HG02763 (cell line): ENCODE results near the gene CUL4A.

Experiments used
- ATAC-seq: cut with Tn5 transposase; IDR thresholded peaks from one replicate; pipeline ENCODE4 v1.9.1; 2021; ENCODE audit warnings: mild to moderate bottlenecking, moderate library complexity; ENCODE audit not compliant: unreplicated experiment

The CUL4A gene

DNA sequence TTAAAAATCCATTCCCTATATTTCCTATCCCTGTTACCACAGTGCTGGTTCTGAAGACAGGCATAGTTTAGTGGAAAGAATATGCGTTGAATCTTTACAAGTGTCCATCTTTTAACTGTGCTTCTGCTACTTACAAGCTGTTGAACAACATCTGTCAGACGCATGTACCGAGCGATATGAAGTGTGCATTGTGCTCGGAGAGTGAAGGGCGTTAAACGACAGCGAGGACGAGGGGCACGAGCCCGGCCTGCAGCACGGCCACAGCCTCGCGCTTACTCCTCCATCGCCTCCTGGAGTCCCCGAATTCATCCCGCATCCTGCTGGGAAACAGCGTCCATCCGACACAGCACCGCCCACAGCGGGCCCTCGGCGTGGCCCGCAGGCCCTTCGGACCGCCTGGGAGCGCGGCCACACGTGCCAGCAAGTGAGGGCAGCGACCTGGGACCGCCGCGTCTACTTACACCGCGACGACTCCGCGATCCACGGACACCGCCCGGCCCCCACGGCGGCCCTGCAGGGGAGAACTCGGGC, 1.5 kb upstream of the CUL4A start:
- ATAC-seq: peak; percentile 9

DNA sequence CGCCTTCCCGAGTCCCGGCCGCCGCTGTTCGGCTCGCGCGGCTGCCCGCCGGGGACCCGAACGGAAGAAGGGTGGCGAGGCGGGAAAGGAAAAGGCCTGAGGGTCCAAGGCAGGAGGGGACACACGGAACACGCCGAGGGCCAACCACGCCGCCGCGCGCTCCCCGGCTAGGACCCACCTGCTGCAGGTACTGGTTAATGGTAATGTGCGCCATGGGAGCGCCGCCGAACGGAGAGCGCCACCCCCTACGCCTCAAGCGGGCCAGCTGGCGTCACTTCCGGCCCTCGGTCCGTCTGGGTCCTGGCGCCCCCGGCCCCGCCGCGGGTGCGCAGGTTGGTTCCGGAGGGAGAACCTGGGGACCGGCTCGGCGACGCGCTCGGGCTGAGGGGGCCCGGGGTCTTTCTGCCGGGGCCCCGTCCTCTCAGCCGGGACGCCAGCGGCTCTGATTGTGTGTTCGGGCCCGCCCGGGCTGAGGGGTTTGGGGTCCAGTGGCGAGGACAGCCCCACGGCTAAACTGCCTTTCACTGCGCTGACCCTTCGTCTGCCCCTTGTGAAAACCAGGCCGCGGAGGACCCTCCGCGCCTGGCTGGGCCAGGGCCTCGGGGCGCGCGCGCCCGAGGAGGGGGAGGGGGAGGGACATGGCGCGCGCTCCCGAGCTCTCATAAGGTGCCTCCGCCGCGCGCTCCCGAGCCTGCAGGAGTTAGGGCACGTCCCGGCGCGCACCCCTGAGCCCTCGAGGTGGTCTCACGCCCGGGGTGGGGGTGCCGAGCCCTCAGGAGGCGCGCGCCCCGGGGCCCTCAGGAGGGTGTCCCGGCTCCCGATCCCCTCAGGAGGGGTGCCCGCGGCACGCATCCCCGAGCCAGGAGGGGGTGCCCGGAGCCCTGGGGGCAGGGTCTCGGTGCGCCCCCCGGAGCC, 735 bp upstream of the CUL4A start, which contains the start of gene PCID2:
PCID2 (minus strand) TSS at position 249 of the 915 bp plus-strand sequence; CDS start at position 214, 35 bp downstream.
- ATAC-seq: peak; percentile 73

DNA sequence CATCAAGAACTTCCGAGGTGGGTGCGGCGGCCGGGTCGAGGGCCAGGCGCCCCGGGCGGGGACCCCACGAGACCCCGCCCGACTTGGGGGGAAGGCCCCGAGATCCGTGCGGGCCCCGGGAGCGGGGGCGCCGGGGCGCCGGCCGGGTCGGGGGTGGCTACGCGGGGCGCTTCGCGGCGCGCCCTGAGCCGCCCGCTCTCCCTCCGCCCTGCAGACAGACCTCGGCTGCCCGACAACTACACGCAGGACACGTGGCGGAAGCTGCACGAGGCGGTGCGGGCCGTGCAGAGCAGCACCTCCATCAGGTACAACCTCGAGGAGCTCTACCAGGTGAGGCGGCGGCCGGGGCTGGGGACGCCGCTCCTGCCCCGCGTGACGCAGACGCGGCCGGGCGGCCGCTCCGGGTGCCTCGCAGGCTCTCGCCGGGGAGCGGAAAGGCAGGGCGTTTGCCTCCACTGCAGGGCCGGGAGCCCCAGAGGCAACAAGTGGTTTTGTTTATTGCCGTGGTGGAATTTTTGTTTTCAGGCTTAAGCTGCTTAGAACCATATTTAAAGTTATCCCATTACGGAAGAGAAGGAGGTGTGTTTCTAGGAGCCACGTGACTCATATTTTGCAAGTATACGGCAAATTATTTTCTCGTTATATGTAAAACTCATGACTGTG, 477 bp downstream of the CUL4A start:
- ATAC-seq: peak; percentile 34

DNA sequence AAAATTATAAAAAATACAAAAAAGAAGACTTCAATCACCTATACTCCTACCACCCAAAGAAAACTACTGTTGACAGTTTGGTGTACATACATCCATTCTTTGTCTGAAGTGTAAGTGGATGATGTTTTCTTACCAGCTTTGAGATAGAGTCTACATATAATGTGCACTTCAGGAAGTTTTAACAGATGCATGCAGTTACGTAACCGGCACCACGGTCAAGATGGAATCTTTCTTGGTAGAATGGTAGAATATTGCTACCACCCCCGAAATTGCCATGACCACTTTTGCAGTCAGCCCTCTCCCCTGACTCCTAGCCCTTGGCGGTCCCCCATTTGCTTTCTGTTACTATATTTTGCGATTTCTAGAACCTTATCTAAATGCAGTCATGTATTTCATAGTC, 1.4 kb downstream of the CUL4A start:
- no peak for ATAC-seq

DNA sequence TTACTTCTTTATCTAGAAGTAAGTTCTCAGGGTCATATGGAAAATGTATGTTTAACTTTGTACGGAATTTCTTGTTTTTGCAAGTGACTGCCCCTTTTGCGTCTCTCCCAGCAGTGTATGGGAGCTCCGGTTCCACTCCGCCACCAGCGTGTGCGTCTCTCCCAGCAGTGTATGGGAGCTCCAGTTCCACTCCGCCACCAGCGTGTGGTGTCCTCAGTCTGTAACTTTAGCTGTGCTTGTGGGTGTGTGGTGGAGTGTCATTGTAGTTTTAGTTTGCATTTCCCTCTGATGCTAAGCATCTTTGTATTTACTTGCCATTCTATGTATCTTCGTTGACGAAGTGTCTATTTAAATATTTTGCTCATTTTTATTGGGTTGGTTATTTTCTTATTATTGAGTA, 2.4 kb downstream of the CUL4A start:
- ATAC-seq: no peak

DNA sequence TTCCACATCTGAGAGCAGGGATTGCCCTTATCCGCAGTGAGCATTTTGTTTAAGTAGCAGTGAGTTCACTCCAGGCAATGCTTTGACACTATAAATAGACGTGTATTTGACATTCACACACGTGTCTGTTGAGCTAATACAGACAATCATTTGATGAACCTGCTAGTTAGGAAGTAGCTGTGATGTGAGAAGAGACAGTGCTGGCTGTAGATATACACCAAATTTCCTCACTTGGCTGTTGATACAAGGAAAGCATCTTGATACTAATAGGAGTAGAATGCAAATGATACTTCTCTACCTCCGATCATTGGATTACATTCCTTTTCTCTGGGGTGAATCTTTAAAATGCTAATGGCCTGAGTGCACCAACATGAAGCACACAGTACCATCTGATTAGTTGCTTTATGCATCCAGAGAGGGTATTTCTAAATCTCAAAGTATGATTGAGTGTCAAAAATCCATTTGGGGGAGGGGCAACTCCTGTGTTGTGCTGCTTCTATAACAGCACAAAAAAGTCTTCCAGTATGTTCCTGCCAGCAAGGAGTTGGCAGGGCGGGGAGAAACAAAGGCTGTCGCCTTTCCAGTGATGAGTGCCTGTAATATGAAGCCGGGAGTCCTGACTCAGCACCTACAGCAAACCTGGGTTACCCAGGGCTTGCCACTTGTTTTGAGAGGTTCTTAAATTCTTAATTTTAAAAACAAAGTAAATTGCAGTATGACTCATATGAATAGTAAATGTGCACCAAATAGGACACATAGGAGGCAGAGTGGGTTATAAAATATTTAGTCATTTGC, 7.0 kb downstream of the CUL4A start:
- no peak for ATAC-seq

DNA sequence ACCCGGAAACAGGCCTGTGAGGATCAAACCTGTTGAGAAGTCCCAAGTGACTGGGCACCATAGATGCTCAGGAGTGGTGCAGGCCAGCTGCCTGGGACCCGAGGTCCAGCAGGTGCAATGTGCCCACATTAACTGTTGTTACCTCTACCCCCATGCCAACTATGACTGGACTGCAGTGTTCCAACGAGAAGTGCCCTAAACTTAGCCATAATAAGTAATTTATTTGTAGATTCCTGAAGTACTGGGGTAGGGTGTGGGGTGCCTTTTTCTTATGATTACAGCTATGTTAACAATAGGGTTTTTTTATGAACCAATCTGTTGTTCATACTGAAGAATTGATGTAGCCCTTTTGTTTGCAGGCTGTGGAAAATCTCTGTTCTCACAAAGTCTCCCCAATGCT, 9.2 kb downstream of the CUL4A start:
- ATAC-seq: no peak

DNA sequence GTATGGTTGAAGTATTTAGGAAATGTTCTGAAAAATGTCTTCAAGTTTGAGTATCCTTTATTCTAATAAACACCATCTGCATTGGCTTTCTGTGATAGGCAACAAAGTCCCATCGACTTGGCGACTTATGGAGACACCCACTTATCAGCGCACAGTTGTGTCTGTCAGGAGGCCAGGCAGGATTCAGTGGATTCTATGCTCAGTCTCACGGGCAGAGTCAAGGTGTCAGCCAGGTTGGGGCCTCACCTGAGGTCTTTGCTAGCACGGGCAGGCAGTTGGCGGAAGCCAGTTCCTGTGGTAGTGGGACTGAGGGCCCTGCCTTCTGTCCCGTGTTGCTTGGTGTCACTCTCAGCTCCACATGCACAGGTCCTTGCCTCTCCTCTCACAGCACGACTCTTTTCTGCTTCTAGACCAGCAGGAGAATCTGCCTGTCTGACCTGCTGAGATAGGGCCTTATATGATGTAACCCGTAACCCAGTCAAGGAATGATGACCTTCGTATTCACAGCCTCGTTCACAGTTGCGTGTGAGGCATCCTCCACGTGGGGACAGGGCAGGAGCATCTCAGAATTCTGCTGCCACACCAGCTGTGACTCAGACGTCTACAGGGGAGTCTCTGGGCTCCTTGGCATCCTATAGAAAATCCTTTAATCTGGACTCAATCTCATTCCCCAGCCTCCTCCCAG, 10.0 kb downstream of the CUL4A start:
- ATAC-seq: no peak

DNA sequence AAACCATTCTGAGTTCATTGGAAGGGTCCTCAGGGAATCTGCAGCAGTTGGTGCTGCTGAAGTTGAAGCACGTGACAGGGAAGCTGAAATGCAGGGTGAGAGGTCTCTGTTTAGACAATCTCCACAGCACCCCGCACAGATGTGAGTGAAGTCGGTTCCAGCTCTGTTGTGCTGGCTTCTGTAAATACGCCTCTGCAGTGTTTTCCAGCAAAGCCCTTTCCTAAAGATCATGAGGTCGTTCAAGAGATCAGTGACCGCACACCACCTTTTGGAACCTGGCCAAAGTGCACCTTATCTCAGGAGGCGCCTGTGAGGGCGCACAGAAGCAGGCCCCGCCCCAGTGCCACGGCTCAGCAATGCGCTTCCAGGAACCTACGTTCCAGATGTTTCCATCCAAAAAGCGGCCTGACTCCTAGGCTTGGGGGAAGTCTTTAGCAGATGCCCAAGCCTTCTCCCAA, 10.8 kb downstream of the CUL4A start:
- ATAC-seq: no peak

DNA sequence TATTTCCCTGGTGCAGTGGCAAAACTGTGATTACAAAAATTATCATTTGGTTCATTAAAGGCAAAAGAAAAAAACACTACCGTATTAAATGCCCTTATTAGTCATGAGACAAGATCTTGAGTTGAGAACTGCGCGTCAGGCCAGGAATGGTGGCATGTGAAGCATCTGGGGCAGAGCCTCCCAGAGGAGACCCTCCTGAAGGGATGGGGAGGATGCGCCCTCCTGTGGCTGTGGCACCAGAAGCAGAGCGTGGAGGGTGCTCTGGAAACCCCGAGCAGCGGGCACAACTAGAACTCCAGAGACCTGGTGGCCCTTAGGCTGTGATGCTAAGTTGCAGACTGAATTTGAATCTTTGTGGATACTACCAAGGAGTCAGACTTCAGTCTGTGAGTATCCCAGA, 11.5 kb downstream of the CUL4A start:
- no peak for ATAC-seq

DNA sequence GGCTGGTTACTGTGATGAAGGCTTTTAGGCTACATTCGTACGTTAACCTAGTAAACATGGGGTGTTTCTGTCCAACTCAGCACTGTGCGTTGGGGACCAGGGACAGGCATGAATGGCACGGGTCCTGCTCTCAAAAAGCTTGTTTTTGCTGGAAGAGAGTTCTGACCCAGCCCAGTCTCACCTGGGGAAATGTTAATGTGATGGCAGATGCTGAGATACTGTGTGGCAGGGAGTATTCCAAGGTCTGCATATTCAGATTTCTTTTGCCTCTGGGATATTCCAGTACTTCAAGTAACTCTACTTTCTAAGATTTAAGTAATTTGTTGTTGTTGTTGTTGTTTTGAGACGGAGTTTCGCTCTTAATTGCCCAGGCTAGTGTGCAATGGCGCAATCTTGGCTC, 13.7 kb downstream of the CUL4A start:
- ATAC-seq: no peak

DNA sequence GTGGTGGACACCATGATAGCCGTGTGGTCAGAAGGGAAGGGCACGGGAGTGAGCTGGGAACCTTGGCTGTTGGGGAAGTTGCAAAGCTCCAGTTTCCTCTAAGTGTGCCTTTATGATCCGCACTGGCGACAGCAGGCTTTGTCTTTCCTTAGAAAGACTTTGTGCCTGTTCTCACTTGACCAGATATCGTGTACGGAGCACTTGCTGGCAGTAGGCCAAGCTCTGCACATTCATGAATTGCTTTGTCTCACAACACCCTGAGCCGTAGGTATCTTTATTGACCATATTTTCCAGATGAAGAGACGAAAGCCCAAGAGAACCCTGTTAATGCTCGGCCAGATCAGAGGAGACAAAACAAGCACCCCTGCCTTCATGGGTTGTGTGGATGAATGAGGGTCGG, 15.1 kb downstream of the CUL4A start:
- no peak for ATAC-seq

DNA sequence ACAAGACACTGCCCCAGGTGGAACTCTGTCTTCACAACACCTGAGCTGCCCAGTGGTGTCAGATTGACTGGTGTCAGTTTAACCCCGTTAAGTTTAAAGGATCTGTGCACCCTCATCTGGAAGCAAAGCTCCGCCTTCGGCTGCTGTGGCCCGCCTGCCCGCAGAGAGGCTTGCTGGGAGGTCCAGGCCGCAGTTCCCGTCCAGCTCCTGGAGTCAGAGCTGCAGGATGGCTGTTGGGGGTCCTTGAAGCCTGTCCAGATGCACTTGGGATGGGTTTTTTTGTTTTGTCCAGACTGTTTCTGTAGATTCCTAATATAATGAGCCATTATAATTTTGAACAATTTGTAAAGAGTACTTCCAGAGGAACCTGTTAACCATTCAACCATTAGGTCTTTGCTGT, 16.1 kb downstream of the CUL4A start:
- ATAC-seq: no peak

DNA sequence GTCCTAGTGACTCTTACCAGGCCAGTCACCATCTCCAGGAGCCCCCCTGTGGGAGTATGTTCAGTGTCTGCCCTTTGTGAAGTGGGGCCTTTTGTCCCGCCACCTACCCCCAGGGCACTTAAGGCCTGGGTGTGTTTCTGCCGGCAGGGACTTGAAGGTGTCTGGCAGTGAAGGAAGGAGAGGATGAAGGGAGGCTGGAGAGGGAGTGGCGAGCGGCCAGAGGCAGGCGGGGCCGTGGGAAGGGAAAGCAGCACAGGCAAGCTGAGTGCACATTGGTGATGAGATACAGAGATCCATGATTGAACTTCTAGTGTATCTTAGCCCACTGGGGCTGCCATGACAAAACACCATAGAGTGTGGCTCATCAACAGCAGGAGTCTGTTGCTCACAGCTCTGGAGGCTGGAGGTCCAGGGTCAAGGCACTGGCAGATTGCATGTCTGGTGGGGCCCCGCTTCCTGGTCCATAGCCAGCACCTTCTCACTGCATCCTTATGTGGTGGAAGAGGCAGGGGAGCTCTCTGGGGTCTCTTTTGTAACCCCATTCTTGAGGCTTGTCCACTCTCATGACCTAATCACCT, 17.5 kb downstream of the CUL4A start:
- no peak for ATAC-seq

DNA sequence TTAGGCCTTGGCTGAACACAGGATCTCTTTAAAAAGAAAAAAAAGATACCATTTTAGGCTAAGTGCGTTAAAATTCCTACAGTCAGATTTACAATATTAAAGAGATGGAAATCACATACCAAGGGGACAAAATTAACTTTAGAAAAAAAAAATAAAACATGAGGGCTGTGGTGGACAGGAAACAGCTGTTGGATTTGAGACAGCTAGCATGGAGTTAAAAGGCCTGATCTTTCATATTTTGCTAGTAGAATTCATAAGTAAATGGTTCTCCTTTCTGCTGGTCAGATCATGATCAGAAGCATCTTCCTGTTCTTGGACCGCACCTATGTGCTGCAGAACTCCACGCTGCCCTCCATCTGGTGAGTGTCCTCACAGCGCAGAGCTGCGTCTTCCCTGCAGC, 19.7 kb downstream of the CUL4A start:
- ATAC-seq: no peak

DNA sequence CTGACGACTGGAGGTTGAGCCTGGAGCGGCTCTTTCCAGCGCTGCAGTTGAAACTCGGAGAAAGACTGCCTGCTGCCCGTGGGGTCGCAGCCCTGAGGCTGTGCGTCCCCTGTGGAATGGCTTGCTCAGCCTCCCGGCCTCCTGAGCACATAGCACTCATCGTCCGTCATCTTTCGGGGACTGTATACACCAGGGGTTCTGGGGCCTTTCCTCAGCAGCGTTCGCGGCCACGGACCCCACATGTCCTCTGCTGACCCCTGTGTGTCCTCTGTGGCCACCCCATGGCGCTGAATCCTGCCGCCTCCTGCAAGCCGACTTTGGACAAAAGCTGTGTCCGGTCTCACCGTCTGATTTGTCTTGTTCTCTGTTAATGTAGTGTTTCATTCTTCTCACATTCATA, 20.4 kb downstream of the CUL4A start:
- ATAC-seq: no peak

DNA sequence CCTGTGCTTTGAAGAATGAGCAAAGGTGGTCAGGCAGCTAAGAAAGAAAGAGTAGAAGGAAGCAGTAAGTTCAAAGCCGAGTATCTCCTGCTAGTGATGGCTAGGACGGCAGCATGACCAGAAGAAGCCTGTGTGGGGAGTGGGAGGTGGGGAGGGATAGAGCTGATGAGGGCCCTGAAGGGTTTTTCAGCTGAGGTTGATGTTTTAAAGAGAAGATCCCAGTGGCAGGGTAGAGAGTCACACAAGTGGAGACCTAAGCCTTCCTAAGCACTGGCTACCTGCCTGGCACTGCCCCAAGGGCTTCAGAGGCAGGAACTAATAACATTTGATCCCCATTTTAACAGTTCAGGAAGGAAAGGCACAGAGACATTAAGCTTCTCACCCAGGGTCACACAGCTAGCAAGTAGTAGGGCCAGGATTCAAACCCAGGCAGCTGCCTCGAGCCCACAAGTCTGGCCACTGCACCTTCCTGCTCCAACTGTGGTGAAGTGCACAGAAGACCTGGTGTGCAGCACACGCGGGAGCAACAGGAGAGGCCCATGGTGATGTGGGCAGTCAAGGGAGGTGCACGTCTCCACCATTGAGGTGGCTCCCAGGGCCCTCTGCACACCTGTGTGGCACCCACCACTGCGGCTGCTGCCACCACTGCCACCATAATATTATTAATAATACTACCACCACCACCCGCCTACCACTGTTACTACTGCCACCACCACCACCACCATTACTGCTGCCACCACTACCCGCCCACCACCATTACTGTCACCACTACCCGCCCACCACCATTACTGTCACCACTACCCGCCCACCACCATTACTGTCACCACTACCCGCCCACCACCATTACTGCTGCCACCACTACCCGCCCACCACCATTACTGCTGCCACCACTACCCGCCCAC, 22.1 kb downstream of the CUL4A start:
- no peak for ATAC-seq

DNA sequence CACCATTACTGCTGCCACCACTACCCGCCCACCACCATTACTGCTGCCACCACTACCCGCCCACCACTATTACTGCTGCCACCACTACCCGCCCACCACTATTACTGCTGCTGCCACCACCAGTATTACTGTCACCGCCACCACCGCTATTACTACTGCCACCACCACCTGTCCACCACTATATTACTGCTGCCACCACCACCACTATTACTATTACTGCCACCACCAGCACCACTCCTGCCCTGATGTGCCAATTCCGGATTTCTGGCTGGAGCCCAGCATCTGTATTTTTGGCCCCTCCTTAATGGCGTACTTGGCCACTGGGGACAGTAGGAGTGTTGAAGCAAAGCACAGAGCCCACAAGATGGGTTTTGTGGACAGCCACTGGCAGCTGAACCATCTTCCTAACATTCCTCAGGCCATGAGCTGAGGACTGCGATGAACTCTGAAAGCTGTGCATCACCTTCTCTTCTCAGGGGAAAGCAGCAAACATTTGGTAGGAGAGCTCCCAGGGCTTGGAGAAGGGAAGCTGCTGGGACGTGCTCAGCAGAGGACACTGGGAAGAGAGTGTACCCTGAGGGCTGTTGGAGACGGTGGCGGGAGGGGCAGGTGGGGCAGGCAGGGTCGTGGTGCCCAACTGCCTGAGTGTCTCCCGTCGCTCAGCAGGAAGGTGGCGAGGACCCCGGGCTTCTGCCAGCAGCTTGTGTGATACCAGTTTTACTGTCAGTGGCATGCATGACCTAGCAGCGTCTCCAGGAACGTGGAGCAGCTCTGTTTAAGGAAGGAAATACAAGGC, 23.0 kb downstream of the CUL4A start:
- ATAC-seq: no peak
